Measurements from ENCODE around the gene DPH2.

DNA sequence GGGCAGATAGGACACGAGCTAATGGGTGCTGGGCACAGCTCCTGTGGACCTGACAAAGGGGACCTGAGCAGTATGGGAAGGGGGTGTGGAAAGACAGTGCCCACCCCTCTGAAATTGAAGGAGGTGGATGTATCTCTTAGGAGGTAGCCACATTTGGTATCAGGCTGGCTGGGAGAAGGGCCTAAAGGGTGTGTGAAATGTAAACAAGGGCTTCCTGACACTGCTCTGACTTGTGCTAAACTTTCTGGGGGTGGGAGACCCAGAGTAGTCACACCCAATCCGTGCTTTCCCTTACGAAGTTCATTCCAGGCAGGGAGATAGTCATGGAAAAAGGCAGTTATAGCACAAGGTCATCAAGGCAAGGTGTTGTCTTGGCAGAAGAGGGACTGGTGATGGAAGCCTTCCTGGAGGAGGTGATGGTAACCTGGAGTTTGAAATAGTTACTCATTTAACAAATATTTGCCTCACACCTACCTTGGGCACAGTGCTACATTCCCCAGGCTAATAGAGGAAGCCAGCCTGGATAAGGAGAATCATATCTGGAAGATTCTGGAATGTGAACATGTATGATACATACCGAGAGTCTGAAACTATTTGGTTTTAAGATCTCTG lies 16.3 kb downstream of the DPH2 start:
- TF ChIP-seq CBX5 (IDR thresholded peaks at IDR 0.05; ENCODE audit: low read depth, low read length): no peak
- no peak for TF ChIP-seq CTCF (IDR thresholded peaks at IDR 0.05; ENCODE audit: control extremely low read depth in 1 of 3, insufficient read depth in 1 of 3, low read depth in 1 of 3, low read length in 3 of 3)
- TF ChIP-seq BCL11A (IDR thresholded peaks at IDR 0.05; ENCODE audit: low read depth in 2 of 2, low read length in 2 of 2): no peak
- no peak for TF ChIP-seq POLR2A (IDR thresholded peaks at IDR 0.05; ENCODE audit: control extremely low read depth in 1 of 2, low read depth in 2 of 2, low read length in 2 of 2)
- no peak for TF ChIP-seq USF2 (IDR thresholded peaks at IDR 0.05; ENCODE audit: low read length)
- TF ChIP-seq JUND (IDR thresholded peaks at IDR 0.05; ENCODE audit: low read length): no peak
- TF ChIP-seq MAX (IDR thresholded peaks at IDR 0.05): no peak
- no peak for TF ChIP-seq ATF3 (IDR thresholded peaks at IDR 0.05; ENCODE audit: insufficient read depth, low read depth, low read length)
- no peak for TF ChIP-seq EGR1 (IDR thresholded peaks at IDR 0.05; ENCODE audit: borderline replicate concordance, low read depth, low read length)
- no peak for TF ChIP-seq CBX8 (IDR thresholded peaks at IDR 0.05; ENCODE audit: borderline replicate concordance, low read depth, low read length)
- TF ChIP-seq EZH2 (IDR thresholded peaks at IDR 0.05; ENCODE audit: low read depth, low read length, severe bottlenecking): no peak

All from H1 (cell line).